Myocyte (in vitro differentiated cells): Measurements from ENCODE around the gene NME9. TPM values are rescaled to one million over a fixed set of nuclear protein-coding genes. Genes with fewer than 3 reads are reported as not detected.

Experiments
- DNase-seq: peaks from one replicate; pipeline ENCODE4 v3.0.0-alpha.2; 2012; ENCODE audit warnings: low read depth
- total RNA-seq: library from RNA; depleted of rRNA; stranded (reverse); fragments of >200 nt; gene quantifications from 2 replicates; pipeline ENCODE4 v1.2.3, GENCODE V29; 2014

The NME9 gene
- total RNA-seq, 1 donor from 2014 or later, result not detected

DNA sequence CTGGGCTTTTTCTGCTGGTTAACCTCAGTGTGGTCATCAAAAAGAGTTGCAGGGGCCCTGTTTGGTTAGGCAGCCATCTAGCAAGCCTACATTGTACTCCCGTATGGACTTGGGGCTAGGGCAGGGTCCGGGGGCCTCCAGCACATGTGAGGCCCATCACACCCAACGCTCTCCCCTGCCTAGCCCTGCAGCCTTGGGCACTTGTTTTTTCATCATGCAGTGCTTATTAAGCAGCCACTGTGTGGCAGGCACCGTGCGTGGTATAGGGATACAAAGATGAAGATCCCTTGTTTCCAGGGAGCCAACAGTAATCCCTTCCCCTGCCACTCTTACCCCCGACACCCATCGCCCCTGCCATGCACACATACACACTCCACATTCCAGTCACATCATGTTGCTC lies 32.9 kb upstream of the NME9 start:
- DNase-seq, result no peak

DNA sequence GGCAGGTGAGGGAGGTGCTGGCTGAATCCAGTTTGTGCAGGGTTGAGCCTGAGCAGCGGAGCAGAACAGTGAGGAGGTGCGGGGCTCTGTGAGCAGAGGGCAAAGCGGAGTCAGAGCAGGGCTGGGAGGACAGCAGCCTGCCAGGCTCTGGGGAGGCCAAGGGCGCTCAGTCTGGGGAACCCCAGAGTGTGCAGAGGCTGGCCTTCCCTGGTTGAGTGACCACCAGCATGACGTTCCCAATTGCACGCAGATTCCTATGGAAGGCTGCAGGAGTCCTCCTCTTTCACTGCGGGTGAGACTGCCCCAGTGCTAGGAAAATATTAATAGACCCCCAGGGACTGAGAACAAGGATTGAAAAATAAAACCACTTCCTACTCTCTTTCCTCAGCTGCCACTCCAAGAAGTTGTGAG lies 31.9 kb upstream of the NME9 start:
- no peak for DNase-seq

DNA sequence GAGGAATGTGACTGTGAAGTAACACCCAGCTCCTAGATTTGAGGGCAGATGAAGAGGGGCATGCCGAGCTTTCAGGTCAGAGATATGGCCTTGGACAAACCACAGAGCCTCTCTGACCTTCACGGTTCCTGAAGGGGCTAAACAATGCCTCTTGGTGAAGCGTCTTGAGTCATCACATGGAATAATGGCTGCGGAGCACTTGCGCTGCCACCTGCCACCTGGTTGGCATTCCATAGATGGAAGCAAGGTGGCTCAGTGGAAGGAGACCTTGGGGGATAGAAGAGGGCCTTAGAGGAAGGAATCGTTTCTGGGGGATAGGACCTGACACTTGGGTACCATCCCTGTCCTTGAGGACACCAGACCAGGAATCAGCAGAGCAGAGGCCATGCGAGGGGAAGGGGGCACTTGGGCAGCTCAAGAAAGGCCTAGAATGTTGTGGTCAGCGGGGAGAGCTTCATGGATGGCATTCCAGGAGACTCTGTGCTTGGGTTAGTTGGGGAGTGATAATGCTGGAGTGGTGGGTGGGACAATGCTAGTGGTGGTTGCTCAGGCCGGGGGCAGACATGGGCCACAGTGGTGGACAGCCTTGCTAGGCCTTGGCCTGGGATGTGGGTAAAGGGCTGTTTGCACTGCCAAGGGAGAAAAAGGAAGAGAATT lies 31.3 kb upstream of the NME9 start:
- DNase-seq, result peak; percentile 52

DNA sequence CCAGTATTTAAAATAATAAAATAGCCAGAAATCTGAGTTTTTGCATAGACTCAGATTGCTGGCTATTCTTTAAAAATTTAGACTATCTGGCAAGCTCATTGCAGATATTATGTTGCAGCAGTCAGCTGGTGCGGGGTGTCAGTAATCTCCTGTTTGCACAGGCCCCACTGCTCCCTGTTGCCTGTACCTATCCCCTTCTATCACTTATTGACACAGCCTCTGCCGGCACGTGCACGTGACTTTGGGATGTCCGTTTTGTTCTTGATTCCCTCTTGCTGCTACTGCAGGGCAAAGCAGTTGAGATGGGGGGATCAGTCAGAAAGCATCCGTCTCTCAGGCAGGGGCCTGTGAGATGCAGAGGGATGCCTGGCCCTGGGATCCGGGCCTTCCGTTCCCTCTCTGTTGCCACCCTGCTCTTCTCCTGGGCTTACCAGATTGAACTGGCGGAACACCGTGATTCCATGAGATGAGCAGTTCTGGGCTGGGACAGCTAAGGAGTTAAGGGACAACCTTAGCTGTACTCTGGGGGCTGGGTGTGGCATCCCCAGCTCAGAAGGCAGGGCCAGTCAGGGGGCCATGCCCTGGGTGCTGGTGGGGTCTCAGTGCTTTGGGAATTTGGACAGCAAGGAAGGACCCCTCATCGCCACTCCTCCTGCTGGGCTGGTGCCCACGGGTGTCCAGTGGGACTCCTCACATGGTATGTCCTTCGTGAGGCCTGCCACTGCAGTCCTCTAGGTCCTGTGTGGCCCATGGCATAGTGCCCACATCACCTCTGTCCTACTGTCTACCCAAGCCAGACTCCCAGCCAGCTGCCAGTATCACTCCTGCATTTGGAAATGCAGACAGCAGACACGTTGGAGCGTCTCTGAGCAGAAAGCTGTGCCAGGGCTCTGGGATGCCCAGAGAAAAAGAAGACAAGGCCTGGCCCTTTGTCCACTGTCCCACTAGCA lies 30.5 kb upstream of the NME9 start:
- peak; percentile 63 for DNase-seq

DNA sequence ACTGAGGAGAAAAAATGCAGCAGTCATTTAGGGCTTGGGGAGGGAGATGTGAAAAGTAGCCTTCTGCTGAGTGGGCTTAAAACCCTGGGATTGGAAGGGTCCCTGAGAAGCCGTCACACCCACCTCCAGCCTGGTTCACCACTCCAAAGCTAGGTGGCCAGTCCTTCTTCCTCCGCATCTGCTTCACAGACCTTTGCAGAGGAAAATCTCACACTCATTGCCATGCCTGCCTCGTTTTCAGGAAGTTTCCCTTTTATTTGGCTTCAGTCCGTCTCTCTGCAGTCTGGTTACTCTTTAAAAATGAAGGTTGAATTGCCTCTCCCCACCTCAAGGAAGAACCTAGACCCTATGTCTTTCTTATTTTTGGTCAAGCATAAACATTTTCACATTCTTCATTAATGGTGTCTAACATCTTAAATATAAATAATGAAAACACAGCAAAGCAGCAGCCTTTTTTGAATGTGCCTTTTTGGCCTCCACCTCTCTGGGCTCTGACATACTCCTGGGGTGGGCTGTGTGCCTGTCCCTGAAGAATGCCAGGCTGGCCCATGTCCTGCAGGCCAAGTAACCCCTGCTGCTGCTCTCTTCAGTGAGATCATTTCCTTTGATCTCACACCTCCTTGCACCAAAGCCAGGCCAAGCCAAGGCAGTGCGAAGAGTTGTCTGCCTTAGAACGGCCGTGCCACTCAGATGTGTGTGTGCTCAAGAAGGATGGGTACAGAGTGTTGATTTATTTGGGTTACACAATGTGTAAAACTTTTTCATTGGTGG lies 29.7 kb upstream of the NME9 start:
- no peak for DNase-seq

DNA sequence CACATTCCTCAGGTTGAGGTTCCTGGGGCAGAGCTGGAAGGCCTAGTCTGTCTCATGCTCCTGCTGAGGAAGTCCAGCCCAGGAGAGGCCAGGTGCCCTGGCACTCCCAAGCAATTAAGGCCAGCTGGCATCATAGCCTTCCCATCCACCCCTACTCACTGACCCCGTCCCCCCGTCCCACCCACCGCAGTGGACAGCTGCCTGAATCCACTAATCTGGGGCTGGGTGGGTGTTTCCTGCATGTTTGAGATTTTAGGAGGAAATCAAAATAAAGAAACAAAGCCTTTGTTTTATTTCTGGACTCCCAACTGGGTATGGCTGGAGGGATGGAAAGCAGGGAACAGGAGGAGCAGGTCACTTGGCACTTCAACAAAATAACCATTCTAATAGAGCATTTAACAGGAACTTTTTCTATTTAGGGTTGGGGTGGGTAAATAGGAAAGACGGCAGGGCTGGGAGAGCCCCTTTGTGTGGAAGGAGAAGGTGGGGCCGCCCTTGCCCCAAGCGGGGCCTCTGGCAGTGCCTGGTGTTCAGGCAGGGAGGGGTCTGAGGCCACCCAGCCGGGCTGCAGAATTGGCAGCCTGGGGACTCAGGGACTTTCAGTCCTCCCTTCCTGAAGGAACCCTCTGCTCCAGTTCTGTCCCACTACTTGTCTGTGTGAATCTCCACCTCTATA lies 27.2 kb upstream of the NME9 start:
- peak; percentile 97 for DNase-seq

DNA sequence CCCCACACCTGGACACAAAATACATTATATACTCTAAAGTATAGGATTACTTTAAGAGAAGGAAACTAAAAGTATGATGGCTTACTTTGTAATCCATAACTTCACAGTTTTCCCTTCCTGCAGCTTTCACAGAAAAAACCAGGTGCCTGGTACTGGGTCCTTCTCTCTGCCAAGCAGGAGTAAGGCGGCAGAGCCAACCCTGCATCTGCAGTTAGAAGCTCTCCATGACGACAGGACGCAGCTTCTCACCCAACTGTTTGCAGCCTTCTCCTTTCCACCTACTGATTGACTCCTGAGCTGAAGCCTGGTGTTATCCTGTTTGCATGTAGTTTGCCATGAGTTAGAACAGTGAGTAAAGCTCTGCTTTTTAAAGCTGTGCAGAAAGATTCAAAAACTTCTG lies 25.4 kb upstream of the NME9 start:
- no peak for DNase-seq

DNA sequence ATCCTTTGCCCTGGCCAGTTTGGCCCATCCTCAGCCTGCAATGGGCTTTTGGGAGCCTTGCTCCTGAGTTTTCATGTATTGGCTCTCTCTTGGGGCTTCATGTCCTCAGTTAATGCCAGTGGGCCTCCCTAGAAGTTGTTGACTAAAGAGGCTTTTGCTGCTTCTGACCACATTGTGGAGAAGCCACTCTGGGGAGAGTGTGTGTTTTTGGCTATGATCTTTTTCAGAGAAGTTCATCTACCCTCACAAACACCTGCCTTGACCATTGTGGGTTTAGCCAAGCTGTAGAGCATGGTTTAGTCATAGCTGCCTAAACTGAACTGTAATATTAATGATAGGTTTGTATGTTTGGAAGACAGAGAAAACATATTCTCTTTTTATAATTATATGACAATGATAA lies 24.7 kb upstream of the NME9 start:
- DNase-seq, result peak; percentile 88

DNA sequence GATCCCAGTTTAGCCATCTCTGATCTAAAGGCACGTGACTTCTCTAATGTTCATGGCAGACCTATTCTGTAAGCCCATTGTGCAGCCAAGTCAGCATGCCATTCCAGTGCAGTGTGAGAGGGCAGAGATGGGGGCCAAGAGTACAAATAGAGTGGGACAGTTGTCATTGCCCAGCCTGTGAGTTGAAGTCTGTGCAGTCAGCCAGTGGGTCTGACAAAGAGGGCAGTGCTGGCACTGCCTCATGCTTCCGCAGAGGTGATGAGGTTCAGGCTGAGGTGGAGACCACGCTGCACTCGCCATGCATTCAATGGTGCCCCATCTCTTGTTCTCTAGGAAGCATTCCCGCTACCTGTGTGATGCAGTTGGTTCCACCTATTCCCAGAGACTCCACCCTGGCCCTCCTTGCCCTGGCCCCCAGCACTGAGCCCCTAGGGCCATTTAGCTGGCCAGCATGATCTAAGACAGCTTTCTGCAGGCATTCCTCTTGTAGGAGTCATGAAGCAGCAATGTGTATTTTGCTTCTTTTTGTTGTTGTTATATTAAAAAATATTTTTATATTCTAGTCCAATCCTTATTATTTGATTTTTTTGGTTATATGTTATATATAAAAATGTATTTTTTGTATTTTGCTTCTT lies 22.4 kb upstream of the NME9 start:
- peak; percentile 92 for DNase-seq

DNA sequence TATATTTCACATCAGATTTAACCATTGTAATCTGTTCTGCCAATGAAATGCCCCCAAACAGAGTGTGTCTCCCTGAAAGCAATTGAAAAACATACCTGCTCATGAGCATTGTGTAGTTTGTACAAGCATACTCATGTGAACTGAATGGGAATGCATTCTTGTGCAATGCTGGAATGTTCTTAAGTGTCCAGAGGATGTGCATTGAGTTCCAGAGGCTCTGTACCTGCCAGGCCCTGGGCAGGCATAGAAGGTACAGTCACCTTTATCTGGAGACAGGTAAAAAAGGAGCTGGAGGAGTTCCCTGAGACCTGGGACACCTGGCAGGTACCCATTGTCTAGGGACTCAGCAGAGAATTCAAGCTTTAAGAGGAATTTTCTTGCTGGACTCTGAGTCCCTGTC lies 21.5 kb upstream of the NME9 start:
- no peak for DNase-seq

DNA sequence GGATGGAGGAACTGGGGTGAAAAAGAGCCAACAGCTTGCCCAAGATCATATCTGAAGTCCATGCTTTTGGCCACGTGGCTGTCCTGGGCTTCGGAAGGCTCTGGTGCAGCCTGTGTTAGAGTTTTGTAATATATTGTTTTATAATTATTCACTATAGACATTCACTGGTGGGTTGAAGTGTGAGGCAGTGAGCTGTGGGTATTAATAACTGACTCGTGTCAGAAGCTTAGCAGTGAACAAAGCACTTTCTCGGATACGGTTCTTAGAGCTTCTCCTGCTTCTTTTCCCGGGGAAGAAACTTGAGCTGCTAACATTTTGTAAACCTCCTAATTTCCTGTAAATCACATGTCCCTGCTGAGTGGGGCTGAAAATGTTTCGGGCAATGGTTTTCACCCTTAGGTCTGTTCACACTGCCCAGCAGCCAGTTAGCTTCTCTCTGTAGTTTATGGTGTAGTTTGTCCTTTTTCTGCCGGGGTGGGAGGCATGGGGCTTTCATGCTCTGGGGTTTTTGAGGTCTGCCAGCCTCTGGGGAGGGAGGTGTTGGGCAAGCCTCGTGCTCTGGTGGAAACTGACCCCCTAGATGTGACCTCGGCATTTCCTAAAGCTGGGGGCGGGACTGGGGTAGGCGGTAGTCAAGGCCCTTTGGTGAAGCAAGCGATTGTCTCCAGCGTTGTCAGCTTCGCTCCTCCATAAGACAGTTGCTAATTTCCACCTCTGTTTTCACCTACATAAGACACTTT lies 20.4 kb upstream of the NME9 start:
- peak; percentile 82 for DNase-seq

DNA sequence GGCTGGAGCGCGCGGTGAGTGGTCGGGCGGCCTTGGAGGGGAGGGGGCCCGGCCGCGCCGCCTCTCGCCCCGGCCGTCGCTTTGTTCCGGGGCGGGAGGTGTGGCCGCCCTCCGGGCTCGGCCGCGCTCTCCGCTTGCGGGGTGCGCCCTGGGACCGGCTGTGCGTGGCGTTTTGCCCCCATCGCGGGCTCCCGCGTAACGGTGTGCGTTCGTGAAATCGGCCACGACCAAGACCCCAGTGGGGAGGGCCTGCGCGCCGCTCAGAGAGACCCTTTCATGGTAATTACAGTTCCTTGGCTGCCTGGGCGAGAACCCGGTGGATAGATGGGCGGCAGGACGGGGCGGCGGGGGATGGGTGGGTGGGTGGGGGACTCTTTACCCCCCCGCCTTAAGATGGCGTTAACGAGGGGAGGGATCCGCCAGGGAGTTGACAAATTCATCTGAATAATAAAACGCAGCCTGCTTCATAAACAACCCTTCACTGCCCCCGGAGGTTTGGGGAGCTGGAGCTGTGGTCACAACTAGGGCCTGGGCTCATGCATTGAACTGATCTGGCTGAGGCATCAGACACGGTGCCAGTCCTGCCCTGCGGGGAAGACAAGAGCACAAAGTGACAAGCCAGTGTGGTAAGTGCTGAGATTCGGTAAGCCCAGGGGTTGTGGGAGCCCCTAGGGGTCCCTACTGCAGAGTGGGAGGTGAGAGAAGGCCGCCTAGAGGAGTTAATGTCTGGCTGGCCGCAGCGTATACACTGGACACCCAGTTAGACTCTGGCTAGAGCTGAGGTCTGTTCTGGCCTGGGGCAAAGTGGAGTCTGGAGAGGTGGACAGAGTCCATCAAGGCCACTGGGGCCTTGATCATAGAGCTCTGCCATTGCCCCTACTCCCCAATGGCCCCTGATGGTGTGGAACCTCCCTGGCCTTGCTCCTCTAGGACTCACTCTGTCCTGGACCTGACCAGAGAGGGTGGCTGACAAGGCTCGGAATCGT lies 19.4 kb upstream of the NME9 start:
- peak; percentile 65 for DNase-seq

DNA sequence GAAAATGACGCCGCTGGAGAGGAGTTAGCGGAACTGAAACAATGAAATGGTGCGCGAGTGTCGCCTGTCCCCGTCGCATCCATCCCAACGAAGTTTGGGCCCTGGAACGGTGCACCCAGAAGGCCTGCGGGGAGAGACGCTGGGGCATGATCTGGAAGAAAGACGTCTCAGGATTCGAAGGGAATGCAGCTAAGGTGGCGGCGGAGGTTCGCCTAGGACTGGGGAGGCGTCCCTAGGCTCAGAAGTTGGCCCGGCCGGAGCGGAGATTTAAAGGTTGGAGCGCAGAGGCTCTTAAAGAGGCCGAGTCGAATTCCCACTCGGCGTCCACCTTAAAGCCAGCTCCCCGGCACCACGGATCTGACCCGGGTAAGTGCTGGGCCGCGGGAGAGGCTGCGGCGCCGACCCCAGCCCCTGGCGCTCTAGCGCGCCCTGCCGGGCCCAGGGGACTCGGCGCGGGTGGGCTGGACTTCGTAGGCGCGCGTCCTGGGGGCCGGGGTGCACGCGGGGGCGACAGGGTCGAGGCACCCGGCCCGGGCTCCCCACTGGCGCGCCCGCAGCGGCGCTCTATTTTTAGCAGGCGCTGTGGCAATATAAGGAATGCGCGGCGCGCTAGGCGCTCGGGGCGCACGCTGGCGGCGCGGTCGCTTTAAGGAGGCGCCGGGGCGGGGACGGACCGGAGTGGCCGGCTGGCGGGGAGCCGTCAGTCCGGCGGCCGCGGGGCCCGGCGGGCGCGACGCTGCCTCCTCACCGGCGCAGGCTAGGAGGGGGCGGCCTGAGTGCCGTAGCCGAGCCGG lies 18.5 kb upstream of the NME9 start, which contains the start of gene MRAS:
Gene MRAS (plus strand): TSS at position 620 of the 794 bp plus-strand sequence. CDS start 24,305 bp downstream, outside the sequence.
- DNase-seq, result peak; percentile 91

DNA sequence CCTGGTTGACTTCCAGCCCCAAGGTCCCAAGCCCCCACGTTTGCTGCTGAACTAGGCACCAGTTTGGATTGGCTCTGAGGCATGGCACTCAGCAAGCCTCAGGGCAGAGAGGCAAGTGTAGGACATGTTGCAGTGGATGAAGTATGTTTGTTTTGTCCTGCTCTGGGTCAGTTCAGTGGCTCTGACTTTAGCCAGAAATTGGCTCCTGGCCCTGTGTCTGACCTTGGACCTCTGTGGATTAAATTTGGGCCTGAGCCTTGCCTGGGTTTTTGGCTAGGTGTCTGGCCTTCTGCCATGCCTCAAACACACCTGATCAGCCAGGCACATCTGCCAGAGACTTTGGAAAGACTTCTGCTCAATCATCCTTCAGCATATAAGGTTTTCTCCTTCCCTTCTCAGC lies 15.1 kb upstream of the NME9 start:
- DNase-seq, result no peak

DNA sequence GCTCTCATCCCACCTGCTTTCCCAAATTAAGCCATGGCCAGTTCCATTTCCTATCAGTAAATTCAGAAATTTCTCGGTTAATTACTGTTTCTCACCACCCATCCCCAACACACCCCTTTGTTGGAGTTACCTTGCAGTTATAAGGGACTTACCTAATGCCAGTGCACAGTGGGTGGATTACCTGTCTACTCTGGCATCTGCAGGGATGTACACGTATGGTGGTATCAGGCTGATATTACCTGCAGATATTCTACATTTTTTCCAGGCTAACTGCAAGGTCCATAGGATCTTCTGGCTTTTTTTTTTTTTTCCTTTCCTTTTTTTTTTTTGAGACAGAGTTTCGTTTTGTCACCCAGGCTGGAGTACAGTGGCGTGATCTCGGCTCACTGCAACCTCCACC lies 10.9 kb upstream of the NME9 start:
- no peak for DNase-seq

DNA sequence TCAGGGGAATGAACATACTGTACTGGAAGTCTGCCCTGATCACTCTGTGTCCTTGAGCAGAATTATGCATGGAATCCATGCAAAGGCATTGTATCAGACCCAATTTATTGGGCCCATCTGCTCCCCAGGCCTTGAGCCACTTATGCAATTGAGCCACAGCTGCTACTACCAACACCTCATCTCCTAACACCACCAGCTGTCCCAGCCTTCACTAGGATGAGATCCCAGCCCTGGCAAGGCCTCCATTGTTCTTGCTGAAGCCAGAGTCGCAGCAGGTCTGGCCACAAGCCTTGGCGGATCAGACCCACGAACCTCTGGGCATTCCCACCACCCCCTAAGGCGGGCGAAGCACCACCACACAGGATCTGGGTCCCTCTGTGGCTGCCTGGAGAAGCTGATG lies 9.2 kb upstream of the NME9 start:
- peak; percentile 95 for DNase-seq

DNA sequence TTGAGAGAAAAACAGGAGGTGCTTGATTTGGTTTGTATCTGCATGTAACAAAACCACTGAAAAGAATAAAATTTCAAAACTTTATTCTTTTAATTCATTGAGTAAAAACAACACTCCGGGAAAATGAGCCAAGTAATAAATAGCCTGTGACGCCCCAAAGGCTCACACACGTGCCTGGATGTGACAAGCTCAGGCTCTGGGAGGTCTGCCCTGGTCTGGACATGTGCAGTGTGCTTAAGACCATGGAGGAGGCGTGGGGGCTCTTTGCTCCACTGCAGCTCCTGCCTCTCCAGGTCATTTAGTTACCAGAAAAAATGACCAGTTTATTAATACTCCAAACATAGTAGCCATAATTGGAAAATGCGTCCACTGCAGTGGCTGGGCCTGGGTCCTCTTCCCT lies 8.6 kb upstream of the NME9 start:
- DNase-seq, result no peak

DNA sequence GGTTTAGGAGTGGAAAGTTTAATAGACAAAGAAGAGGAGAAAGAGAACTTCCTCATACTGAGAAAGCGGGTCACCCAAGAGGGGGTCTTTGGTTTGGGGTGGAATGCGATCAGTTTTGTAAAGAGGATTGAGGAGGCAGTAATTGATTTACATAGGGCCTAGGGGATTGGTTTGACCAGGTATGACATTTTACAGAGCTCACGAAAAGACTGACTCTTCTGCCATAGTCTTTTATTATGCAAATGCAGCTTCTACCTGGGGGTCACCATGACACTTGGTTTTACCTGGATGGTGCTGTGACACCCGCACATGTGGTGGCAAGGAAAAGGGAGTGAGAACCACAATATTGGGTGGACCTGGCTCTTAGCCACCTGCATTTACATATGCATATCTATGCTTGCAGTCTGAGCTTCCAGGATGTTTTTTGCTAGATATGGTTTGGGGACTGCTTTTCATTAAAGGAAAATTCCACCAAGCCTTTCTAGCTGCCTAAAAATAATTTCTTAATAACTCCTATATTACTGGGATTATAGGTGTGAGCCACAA lies 6.9 kb upstream of the NME9 start:
- DNase-seq, result no peak
